ENCODE data around the gene PRG3. TPM values are rescaled to one million over a fixed set of nuclear protein-coding genes. Genes with fewer than 3 reads are reported as not detected.

Gene PRG3
- total RNA-seq, 1 donor from 2014 or later = not detected

- Mint-ChIP-seq H3K4me3 (no peak overlapping the region), H3K4me1 (no peaks in the 10 kb centered on the region), H3K36me3 (ENCODE audit: low read depth) (peaks cover 4% of the 10 kb centered on the region), H3K9me3 (no peaks in the 10 kb centered on the region), H3K27ac (ENCODE audit: unreplicated experiment) (no peak overlapping the region), H3K27me3 (ENCODE audit: low read depth) (peaks cover 14% of the 10 kb centered on the region)
- no peak for TF ChIP-seq CTCF (conservative IDR thresholded peaks at IDR 0.05)
- DNase-seq (ENCODE audit: low read depth, low spot score) = no peak
Measured at GRCh38 chr11:57402188-57403002, 21.4 kb upstream of the PRG3 start.

DNA sequence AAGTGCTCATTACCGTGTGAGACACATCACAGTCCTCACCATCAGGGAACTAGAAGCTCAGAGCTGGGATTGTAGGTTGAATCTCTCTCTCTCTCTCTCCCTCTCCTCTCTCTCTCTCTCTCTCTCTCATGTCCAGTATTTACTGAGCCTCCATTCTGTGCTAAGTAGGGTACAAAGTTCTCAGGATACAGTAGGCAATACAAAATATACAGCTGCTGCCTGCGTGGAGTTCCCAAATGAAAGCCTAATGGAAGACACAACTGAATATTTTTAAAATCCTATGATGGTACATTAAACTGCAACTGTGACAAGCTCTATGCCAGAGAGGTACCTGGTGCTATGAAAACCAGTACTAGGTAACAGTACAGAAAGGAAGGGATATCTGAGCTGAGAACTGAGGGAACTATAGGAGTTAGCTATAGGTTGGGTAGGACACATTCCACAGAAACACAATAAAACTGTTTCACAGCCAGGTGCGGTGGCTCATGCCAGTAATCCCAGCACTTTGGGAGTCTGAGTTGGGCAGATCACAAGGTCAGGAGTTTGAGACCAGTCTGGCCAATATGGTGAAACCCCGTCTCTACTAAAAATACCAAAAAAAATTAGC is 19.1 kb upstream of the PRG3 start:
- no peak overlapping the region for H3K27ac Mint-ChIP-seq (ENCODE audit: unreplicated experiment)
- no peak for DNase-seq (ENCODE audit: low read depth, low spot score)
- TF ChIP-seq CTCF (conservative IDR thresholded peaks at IDR 0.05) = no peak
- no peaks in the 10 kb centered on the region for H3K9me3 Mint-ChIP-seq
- no peak overlapping the region for H3K4me3 Mint-ChIP-seq
- H3K4me1 Mint-ChIP-seq = no peaks in the 10 kb centered on the region
- H3K36me3 Mint-ChIP-seq (ENCODE audit: low read depth) = peaks cover 3% of the 10 kb centered on the region
- H3K27me3 Mint-ChIP-seq (ENCODE audit: low read depth) = peaks cover 14% of the 10 kb centered on the region

DNA sequence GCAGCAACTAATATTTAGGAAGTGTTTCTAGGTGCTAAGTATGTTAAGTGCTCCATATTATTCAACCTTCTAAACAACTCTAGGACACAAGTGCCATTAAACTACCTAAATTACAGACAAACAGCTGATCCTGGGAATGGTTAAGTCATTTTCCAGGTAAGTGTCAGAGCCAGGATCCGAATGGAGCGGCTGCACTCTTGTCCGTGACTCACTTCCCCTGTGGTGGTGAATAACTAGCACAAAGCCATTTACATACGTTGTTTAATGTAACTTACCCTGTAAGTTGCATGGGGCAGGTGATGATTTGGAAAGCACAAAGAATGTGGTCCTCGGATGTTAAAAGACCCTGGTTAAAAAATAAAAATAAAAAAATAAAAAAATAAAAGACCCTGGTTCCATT is 18.3 kb upstream of the PRG3 start:
- no peak overlapping the region for H3K27ac Mint-ChIP-seq (ENCODE audit: unreplicated experiment)
- no peaks in the 10 kb centered on the region for H3K9me3 Mint-ChIP-seq
- no peaks in the 10 kb centered on the region for H3K36me3 Mint-ChIP-seq (ENCODE audit: low read depth)
- TF ChIP-seq CTCF (conservative IDR thresholded peaks at IDR 0.05) = no peak
- DNase-seq (ENCODE audit: low read depth, low spot score) = no peak
- peaks cover 17% of the 10 kb centered on the region for H3K27me3 Mint-ChIP-seq (ENCODE audit: low read depth)
- no peak overlapping the region for H3K4me3 Mint-ChIP-seq
- no peaks in the 10 kb centered on the region for H3K4me1 Mint-ChIP-seq

GRCh38 chr11:57397394-57397990 is 16.5 kb upstream of the PRG3 start:
- H3K27ac Mint-ChIP-seq (ENCODE audit: unreplicated experiment) = no peak overlapping the region
- H3K4me1 Mint-ChIP-seq = no peaks in the 10 kb centered on the region
- TF ChIP-seq CTCF (conservative IDR thresholded peaks at IDR 0.05) = no peak
- DNase-seq (ENCODE audit: low read depth, low spot score) = no peak
- no peak overlapping the region for H3K4me3 Mint-ChIP-seq
- no peaks in the 10 kb centered on the region for H3K9me3 Mint-ChIP-seq
- no peaks in the 10 kb centered on the region for H3K36me3 Mint-ChIP-seq (ENCODE audit: low read depth)
- peaks cover 18% of the 10 kb centered on the region for H3K27me3 Mint-ChIP-seq (ENCODE audit: low read depth)

DNA sequence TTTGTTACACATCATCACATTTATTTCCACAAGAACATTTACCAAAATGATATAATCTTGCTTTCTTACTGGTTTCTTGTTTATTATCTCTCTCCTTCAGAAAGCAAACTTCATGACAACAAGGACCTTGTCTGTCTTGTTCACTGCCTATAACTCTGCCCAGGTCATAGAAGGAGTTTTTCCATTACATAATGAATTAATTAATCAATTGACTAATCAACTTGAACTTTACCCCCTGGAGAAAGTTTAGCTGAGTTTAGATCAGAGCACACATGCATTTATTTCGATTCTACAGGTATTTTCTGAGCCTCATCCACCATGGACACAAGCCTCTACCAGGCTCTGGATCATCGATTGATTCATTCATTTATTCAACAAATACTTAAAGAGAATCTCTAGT is 15.8 kb upstream of the PRG3 start:
- Mint-ChIP-seq H3K27me3 (ENCODE audit: low read depth) (peaks cover 21% of the 10 kb centered on the region), H3K4me3 (no peak overlapping the region), H3K4me1 (no peaks in the 10 kb centered on the region), H3K9me3 (no peaks in the 10 kb centered on the region), H3K27ac (ENCODE audit: unreplicated experiment) (no peak overlapping the region), H3K36me3 (ENCODE audit: low read depth) (no peaks in the 10 kb centered on the region)
- no peak for DNase-seq (ENCODE audit: low read depth, low spot score)
- no peak for TF ChIP-seq CTCF (conservative IDR thresholded peaks at IDR 0.05)

Data from neural crest cell (in vitro differentiated cells).